Activated CD8-positive, alpha-beta memory T cell treated with anti-CD3 and anti-CD28 coated beads, Interleukin-2, amount 50 U/mL, for 48 hours (primary cell): ENCODE results near the gene PTPRN2.
"Not testable (repeated sequence)": the region's sequence is repeated elsewhere in the genome, so short reads cannot be mapped to it uniquely, and the experiment has no call there.

Source experiments
- DNase-seq: peaks from one replicate; pipeline ENCODE4 v3.0.0-alpha.2; 2020

The PTPRN2 gene

DNA sequence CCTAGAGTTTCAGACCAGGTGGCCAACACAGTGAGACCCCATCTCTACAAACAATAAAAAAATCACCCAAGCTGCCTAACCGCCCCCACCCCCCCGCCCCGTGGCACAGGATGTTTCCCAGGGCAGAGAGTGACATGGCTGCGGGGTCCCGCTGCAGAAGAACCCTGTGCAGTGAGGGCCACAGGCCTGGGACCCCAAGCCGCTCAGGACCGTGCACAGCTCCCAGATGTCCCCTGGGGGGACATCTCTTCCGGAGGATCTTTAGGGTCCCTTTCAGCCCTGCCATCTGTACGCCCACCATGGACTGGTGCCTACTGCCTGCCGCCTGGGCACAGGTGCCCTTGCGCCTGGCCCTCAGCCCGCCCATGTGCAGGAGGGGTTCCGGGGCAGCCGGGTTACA lies 877.2 kb downstream of the PTPRN2 start:
- DNase-seq: peak; percentile 10

DNA sequence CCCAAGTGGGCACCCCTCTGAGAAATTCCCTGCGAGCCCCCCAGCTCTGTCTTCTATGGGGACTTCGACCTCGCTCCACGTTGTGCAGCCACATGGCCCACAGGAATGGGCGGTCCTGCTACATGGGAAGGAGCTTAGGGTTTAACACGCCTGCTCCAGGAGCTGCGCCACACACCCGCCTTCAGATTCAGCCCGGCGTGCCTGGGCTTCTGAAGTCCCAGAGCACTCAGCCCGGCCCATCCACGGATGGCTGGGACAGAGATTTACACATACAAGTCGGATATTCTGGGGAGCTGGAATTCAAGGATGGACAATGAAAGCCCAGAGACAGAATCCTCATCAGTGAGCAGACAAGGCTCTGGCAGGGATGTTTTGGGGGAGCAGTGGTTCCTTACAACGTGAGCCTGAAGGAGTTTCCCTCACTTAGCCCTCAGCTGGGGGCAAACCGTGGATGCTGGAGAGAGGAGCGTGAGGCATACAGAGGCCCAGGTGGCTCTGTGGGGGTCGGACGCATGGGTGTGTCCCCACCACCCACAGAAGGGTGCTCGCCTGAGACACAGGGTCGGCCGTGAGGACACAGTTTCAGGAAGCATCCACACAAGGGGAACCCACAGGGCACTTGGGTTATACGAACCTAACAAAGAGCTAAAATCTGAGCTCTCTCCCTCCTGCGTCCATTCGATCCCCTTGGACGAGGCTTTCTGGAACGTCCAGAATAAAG lies 877.9 kb downstream of the PTPRN2 start:
- peak; percentile 36 for DNase-seq

DNA sequence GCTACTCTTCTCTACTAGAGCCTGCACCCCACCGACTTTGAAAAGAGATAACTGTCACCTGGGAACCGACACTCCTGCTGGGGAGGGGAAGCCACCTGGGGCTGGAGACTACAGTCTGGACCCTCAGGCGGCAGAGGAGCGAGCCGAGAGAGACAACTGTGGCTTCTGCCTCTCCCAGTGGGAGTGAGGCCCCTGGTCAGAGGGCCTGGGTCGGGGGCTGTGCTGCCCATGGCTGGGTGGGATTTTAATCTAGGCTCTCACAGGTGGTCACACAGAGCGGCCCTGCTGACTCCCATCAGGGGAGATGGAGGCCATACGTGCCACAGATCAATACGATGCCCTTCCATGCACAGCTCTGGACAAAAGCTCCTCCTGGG lies 878.7 kb downstream of the PTPRN2 start:
- DNase-seq: peak; percentile 40

DNA sequence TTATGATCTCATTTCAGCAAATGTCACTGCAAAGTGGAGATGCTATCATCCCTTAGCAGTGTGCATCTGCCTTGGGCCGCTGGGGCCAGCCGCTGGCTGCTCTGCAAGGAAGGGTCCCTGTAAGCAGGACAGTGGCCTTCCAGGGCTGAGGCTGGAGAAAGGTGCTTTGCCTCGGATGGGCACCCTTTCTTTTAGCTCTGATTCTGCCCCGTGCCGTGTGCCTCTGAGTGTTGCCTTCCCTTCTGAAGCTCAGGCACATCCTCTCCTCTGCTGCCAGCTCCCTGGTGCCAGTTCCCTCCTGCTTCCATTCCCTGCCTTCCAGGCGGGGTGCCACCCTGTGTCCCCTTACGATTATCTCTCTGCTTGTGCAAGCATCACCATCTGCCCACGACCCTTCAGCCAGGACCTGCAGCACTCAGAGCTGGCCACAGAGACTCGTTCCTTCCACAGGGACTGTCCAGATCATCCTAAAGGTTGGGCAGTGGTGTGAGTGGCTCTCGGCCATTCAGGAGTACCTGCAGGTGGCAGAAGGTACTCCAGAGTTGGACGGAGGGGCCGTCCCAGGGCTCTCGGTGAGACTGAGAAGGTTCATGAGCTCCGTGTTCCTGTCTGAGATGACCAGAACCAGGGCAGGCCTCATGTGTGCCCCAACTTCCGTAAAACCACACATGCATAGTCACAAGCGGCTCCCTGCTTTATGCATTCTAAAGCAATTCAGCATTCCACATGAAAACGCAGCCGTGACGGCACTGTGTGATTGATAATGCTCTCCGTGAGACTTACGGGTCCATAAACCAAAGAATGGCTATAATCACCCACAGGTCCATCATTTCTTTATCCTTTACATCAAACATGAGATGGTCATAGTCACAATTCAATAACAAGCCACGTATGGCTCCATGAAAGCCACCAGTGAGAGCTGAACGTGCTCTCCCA lies 879.4 kb downstream of the PTPRN2 start:
- peak; percentile 40 for DNase-seq

DNA sequence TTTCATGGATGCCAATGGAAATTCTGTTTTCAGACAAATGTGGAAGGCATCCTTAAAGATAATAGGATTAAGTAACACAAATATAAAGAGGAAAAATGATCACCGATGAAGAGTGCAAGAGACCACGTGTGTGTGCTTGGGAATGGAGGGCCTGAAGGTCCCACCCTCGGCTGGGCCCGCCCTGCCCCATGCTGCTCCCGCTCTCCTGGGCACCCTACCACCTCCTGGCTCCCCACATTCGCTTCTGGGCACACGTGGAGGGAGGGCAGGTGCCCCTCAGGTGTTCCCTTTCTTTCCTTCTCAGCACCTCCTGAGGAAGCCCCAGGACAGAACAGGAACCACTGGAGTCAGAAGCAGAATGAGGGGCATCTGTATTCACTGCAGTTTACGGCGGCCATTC lies 883.3 kb downstream of the PTPRN2 start:
- peak; percentile 25 for DNase-seq

DNA sequence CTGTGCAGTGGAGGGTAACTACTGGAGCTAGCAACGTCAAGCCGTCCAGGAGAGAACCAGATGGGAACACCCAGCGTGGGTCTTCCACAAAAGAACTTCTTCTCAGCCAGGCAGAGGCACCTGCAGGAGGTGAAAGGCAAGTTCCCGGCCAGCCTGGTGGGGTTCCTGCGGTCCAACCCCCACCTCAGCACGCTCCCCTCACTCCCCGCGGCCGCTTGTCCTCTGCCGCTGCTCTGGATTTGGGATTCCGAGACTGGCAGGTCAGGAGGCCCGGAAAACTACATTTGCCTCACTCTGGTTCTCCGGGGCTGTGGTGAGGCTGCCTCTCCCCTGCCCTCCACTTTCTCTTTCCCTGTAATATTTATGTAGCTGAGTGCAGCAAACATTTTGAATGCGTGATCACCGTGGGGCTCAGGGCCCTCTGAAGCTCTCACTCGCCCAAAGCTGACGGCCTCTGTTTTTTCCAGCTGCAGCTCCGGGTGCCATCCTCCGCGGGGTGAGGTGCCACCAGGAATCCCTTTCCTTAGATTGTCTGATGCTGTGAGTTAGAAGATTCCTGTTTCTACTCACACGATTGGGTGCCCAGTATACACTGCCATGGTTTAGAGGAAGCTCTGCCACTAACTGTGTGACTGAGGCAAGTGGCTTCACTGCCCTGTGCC lies 884.0 kb downstream of the PTPRN2 start:
- peak; percentile 13 for DNase-seq

DNA sequence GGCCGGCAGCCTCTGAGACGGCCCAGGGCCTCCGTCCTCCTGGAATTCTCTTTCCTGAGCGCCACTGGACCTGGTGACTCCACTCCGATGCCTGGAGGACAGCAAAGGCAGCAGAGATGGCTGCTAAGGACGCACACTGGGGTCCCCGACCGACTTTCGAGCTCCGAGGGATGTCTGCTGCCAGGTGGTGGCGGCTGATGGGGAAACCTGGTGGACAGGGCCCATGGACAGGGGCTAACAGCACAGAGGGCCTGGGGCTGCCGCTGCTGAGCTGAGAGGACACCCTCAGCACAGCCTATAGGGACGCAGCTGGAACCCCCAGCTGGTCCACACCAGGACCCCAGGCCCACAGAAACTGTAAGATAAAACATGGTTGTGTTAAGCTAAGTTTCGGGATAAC lies 884.5 kb downstream of the PTPRN2 start:
- DNase-seq: peak; percentile 36

DNA sequence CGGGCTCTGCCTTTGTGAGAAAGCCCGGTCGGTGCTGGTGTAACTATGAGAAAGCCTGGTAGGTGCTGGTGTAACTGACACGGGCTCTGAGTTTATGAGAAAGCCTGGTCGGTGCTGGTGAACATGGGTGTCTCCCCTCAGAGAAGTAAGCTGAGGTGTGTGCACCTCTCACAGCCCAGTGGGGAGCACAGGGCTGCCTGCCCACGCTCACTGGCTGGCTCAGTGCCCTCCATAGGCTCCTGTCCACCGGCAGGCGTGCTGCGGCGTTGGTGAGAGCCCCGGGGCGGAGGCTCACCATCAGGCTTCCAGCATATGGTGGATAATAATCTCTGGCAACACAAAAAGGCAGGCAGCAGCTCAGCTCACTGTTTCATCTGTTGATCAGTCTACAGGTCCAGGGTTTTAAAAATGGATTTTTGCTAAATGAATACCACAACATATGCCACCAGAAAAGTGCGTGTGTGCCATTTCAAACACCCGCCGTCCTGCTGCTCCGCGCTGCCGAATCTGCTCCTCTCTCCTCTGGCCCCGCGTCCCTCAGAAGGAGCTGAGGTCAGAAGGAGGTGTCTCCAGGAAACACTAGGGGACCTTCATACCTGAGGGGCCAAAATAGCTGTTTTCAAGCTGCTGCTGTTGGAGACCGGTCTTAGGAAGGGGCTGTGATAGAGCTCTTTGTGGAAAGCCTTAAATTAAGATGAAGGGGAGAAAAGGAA lies 885.2 kb downstream of the PTPRN2 start:
- DNase-seq: peak; percentile 30

DNA sequence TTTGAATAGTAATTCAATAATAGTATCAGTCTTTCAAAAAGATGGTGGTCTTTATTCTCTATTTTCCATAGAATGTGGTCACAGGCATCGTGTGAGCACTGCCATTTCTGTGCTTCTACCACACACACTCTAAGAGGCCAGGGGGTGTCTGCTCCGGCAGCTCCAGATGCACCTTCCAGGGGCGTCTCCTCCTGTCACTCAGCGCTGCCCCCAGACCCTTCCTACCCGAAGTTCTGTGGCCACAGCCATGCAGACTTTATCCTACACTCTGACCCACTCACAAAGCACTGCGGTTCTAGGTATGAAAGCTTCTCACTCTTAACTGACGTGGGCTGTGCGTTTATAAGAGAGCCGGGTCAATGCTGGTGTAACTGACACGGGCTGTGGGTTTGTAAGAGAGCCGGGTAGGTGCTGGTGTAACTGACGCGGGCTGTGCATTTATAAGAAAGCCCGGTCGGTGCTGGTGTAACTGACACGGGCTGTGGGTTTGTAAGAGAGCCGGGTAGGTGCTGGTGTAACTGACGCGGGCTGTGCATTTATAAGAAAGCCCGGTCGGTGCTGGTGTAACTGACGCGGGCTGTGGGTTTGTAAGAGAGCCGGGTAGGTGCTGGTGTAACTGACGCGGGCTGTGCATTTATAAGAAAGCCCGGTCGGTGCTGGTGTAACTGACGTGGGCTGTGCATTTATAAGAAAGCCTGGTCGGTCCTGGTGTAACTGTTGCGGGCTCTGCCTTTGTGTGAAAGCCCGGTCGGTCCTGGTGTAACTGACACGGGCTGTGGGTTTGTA lies 886.0 kb downstream of the PTPRN2 start:
- DNase-seq: peak; percentile 17

DNA sequence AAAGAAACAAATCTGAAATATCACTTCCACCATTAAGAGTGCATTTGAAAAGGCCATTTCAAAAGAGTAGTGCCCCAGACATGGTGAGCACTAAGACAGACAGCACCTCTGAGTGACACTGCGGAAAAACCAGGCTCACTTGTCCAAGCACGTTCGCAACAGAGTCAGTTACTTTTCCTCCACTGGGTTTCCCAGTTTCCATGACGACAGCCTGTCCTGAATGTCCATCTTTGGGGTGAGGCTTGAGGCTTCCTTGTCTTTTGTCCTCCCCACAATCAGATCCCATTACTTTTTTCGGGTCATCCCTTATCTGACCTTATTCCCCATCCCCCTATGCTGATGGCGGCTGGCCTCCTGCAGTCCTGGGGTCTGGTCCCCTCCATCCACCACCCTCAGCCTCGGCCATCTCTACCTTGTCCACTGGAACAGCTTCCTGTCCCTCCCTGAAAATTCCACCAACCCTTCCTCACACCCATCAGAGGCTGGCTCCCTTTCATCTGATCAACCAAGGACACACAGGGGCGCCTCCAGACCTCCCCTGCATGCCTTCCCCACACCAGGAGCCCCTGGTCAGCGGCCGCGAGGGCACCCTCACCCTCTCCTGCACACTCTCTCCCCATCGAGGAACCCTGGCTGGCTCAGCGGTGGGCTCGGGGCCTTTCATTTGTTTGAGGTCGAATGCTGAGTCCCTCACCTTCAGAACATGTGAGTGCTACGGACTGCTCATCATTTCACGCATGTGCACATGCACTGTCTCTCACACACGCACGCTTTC lies 887.2 kb downstream of the PTPRN2 start:
- DNase-seq: peak; percentile 15

DNA sequence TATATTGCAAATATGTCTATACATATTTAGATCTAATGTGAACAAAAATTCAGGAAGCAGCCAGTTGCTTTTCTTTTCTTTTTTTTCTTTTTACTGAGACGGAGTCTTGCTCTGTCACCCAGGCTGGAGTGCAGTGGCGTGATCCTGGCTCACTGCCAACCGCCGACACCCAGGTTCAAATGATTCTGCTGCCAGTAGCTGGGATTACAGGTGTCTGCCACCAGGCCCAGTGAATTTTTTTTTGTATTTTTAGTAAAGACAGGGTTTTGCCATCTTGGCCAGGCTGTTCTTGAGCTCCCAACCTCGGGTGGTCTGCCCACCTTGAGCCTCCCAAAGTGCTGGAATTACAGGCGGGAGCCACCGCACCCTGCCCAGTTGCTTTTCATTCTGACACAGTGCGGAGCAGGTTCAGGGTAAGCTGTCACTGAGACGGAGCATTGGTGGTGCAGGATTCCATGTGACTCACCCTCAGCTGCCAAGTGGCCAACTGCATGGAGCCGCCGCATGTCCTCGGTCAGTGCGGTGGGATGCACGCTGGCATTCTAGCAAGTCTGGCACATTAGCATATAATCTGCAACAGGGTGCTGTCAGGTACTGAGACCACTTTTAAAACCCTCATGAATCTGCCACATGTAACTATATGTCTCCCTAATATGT lies 888.1 kb downstream of the PTPRN2 start:
- peak; percentile 12 for DNase-seq

DNA sequence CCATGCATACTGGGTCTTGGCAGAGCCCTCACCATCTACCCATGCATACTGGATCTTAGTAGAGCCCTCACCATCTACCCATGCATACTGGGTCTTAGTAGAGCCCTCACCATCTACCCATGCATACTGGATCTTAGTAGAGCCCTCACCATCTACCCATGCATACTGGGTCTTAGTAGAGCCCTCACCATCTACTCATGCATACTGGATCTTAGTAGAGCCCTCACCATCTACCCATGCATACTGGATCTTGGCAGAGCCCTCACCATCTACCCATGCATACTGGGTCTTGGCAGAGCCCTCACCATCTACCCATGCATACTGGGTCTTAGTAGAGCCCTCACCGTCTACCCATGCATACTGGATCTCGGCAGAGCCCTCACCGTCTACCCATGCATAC lies 890.3 kb downstream of the PTPRN2 start:
- not testable (repeated sequence) for DNase-seq

DNA sequence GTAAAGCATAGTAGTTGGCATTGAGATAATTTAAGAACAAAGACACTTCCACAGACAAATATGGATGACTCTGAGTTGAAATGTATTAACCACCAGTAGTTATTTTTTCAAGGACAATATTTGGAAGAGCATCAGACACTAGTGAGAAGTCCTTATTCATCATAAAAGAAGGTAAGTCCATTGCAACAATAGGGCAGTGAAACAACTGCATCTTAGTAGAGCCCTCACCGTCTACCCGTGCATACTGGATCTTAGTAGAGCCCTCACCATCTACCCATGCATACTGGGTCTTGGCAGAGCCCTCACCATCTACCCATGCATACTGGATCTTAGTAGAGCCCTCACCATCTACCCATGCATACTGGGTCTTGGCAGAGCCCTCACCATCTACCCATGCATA lies 892.0 kb downstream of the PTPRN2 start:
- DNase-seq: not testable (repeated sequence)

DNA sequence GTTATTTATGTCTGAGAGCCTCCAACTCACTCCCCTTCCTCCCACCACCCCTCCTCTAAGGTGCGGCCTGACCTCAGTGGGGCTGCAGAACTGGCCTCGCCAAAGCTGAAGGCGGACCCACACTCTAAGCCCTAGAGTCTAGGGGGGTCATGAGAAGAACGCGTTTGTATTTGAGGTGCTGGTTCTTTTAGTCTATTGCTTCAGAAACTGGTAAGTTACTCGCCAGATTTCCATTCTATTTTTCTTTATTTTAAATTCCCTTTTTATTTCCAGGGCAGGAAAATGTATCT lies 893.3 kb downstream of the PTPRN2 start:
- peak; percentile 43 for DNase-seq

DNA sequence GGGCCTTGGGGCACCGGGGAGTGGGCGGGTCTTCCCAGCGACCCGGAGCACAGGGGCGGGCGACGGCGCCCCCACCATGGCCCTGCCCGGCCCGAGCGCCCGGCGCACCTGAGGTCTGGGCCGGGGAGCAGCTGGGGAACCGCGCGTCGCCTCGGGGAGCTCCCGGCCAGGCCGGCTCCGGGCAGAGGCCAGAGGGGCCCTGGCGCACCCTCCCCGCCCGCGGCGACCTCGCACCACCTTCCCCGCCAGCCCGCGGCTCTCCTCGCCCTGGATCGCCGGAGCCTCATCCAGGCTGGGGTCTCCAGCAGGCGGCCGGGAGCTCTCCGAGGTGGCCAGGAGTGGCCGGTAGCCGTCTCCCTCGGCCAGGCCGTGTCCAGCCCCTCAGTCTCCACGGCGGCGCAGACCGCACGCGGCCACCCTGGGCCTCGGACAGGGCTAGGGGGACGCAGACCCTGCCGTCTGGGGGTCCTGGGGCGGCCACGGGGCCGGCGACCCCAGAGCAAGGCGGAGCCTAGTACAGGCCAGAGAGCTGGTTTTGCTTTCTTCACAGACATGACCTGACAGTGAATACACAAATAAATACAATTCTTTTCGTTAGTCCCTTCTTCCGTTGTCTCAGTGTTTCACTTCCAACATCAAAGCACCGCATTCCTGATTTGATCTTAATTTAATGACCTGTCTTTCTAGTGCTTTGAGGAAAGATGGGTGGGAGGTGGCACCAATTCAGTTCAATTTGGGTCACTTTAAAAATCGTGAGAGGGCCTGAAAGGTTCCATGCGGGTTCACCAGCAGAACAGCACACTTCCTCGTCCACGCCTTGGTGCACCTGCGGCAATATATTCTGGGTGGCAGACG lies 893.9 kb downstream of the PTPRN2 start:
- DNase-seq: peak; percentile 46

DNA sequence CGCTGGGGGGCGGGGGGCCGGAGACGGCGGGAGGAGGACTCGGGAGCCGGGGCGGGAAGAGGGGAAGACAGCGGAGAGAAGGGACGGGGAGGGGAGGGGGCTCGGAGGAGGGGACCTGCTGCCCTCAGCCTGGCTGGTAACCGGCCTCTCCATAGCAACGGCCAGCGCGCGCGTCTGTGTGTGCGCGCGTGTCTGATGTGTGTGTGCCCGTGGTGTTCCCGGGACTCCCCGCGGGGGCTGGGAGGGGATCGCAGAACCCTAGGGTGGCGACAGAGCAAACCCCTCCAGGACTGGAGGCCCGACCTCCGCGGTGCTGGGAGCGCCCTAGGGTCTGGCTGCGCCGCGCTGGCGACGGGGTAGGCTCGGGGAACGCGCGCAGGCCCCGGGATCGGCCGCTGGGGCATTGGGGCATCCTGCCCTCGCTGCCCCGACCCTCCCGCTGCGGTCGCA lies 894.5 kb downstream of the PTPRN2 start:
- DNase-seq: peak; percentile 53

DNA sequence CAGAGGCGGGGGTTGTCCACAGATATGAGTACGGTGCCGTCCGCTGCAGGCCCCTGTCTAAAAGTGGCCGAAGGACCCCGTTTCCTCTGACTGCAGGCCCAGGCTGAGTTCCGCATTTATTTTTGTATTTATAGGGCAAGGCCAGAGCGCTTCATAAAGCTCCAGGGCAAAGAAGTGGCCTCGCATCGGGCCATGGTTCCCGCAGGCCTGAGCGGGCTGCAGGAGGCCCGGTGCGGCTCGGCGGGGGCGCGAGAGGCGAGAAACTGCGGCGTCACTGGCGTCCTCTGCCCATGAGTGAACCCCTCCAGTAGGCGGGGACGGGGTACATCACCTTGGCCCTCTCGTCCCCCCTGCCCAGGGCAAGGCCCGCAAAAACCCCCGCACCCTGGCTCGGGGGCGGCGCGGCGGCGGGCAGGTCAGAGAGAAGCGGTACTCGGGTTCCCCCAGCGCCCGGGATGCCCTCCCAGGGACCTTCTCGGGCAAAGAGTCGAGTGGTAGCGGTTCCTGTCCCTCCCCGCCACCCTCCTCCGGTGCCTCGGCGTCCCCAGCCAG lies 895.1 kb downstream of the PTPRN2 start:
- peak; percentile 50 for DNase-seq

DNA sequence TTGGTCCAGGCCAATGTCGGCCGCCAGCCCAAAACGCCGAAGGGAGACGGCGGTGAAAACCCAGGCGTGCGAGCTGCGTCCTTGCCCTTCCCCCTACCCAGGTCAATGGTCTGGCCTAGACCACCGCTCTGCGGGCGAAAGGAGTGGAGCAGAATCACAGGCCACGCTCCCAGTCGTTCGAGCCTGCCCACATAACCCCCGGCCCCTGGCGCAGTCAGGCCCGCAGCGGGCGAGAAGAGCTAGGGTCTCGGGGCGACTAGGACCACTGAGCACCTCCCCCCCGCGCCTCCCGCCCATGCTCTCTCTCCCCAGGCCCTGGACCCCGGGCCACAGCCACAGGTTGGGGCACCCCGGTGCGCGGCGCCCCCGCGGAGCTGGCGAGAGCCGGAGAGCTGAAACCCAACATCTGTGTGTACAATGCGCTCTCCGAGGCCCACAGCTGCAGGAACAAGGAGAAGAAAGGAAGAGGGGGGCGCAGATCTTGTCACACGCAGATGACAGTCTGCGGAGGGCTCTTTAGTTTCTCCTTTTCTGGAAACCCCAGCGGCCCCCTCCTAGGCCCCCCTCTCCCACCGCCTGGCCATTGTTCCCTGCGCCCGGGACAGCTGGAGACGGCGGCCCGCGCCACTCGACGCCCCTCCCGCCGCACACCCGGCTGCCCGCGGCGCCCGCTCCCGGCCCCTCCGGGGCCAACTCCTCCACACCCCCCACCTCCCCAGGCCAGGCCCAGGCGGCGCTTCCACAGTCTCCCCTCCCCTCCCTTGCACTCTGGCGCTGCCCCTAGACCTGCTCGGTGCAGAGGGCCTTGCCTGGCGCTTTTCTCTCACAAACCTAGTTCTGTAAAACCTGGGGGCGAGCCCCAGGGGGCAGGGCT lies 895.8 kb downstream of the PTPRN2 start:
- peak; percentile 52 for DNase-seq
